Upper lobe of right lung (tissue), 1 donor: ENCODE results near the gene OMP. TPM values are rescaled to one million over a fixed set of nuclear protein-coding genes. Genes with fewer than 3 reads are reported as not detected.
A peak's percentile ranks its signal among the peaks of the same experiment; 100 is the strongest.
"Not testable (repeated sequence)": the region's sequence is repeated elsewhere in the genome, so short reads cannot be mapped to it uniquely, and the experiment has no call there.

Experiments used
- ATAC-seq: fragments of 200-7000 bp; cut with Tn5 transposase; one replicate; pipeline ENCODE4 v1.9.1; 2020; ENCODE audit warnings: mild to moderate bottlenecking, moderate library complexity
- DNase-seq: peaks from one replicate; pipeline ENCODE4 v3.0.0-alpha.2; 2020
- H3K27ac ChIP-seq: fragments of 200-600 bp; one replicate; pipeline ENCODE4 v1.8.0; 2022
- H3K27me3 ChIP-seq: fragments of 200-600 bp; one replicate; pipeline ENCODE4 v1.8.0; 2022; ENCODE audit warnings: mild to moderate bottlenecking
- H3K36me3 ChIP-seq: fragments of 200-600 bp; one replicate; pipeline ENCODE4 v1.8.0; 2022
- H3K4me1 ChIP-seq: fragments of 200-600 bp; one replicate; pipeline ENCODE4 v1.8.0; 2022
- H3K4me3 ChIP-seq: fragments of 200-600 bp; one replicate; pipeline ENCODE4 v1.8.0; 2022; ENCODE audit warnings: mild to moderate bottlenecking
- H3K9me3 ChIP-seq: fragments of 200-600 bp; one replicate; pipeline ENCODE4 v1.8.0; 2022
- CTCF ChIP-seq: fragments of 200-600 bp; IDR thresholded peaks from one replicate; pipeline ENCODE4 v1.8.0; 2022; ENCODE audit warnings: antibody characterized with exemption
- intact Hi-C: fragments of 100-400 bp; cut with DNase I; formaldehyde crosslinking; loops from one replicate; pipeline ENCODE4 v1.11.0; 2022
- total RNA-seq: library from RNA; stranded (reverse); fragmentation: NEBNext Ultra II Directional; extraction: Animal tissue kit (Norgen Biotek cat#: 25700); gene quantifications from one replicate; pipeline ENCODE4 v1.2.1, GENCODE V29; 2021
- donor health status: DM: no; HTN: yes; CAD: no; lungs with severe emphysema.

The OMP gene
- total RNA-seq, 1 donor from 2014 or later: not detected

GRCh38 chr11:77056814-77057402 lies 45.7 kb upstream of the OMP start:
- no peak overlapping the region for H3K27ac ChIP-seq
- no peak for TF ChIP-seq CTCF
- no peaks in the 10 kb centered on the region for H3K4me1 ChIP-seq
- no peak overlapping the region for H3K4me3 ChIP-seq
- no peaks in the 10 kb centered on the region for H3K9me3 ChIP-seq
- intact Hi-C loops: no loop called here
- no peaks in the 10 kb centered on the region for H3K27me3 ChIP-seq
- ATAC-seq: no peak
- no peaks in the 10 kb centered on the region for H3K36me3 ChIP-seq
- DNase-seq: no peak

GRCh38 chr11:77057938-77058474 lies 44.6 kb upstream of the OMP start:
- DNase-seq: peak; percentile 22
- intact Hi-C loops: no loop called here

GRCh38 chr11:77058900-77059299 lies 43.7 kb upstream of the OMP start:
- Histone ChIP-seq H3K4me3 (no peak overlapping the region), H3K27me3 (no peaks in the 10 kb centered on the region), H3K36me3 (no peaks in the 10 kb centered on the region), H3K27ac (no peak overlapping the region), H3K4me1 (no peaks in the 10 kb centered on the region), H3K9me3 (no peaks in the 10 kb centered on the region)
- no peak for DNase-seq
- TF ChIP-seq CTCF: no peak
- intact Hi-C loops: no loop called here
- ATAC-seq: no peak

More at GRCh38 chr11:77057938-77058474, 44.6 kb upstream of the OMP start:
- H3K27me3 ChIP-seq: no peaks in the 10 kb centered on the region
- H3K36me3 ChIP-seq: no peaks in the 10 kb centered on the region
- ATAC-seq: no peak
- H3K4me1 ChIP-seq: no peaks in the 10 kb centered on the region
- no peak overlapping the region for H3K4me3 ChIP-seq
- no peak for TF ChIP-seq CTCF
- no peaks in the 10 kb centered on the region for H3K9me3 ChIP-seq
- H3K27ac ChIP-seq: no peak overlapping the region

- no peak for ATAC-seq
- H3K36me3 ChIP-seq: no peaks in the 10 kb centered on the region
- DNase-seq: no peak
- no peak overlapping the region for H3K27ac ChIP-seq
- TF ChIP-seq CTCF: no peak
- no peaks in the 10 kb centered on the region for H3K27me3 ChIP-seq
- no peaks in the 10 kb centered on the region for H3K4me1 ChIP-seq
- no peaks in the 10 kb centered on the region for H3K9me3 ChIP-seq
- no peak overlapping the region for H3K4me3 ChIP-seq
- intact Hi-C loops: no loop called here
Measured at GRCh38 chr11:77059806-77060205, 42.8 kb upstream of the OMP start.

- TF ChIP-seq CTCF: no peak
- no peak for ATAC-seq
- Histone ChIP-seq H3K27me3 (no peaks in the 10 kb centered on the region), H3K4me1 (no peaks in the 10 kb centered on the region), H3K4me3 (no peak overlapping the region), H3K27ac (no peak overlapping the region), H3K9me3 (no peaks in the 10 kb centered on the region), H3K36me3 (no peaks in the 10 kb centered on the region)
- intact Hi-C loops: no loop called here
- DNase-seq: no peak
Measured at GRCh38 chr11:77060234-77060633, 42.4 kb upstream of the OMP start.

GRCh38 chr11:77061258-77061657 lies 41.4 kb upstream of the OMP start:
- ATAC-seq, H3K4me3 ChIP-seq, intact Hi-C loops, H3K36me3 ChIP-seq, DNase-seq, H3K9me3 ChIP-seq, H3K27ac ChIP-seq, H3K4me1 ChIP-seq, H3K27me3 ChIP-seq: not testable (repeated sequence)
